Osteocyte (in vitro differentiated cells): ENCODE results near the gene MAGEB4. TPM values are rescaled to one million over a fixed set of nuclear protein-coding genes. Genes with fewer than 3 reads are reported as not detected.

ENCODE experiments used
- DNase-seq: peaks from one replicate; pipeline ENCODE4 v3.0.0; 2021; ENCODE audit warnings: mixed read lengths; ENCODE audit not compliant: unreplicated experiment; ENCODE audit errors: extremely low spot score
- H3K27ac Mint-ChIP-seq: one replicate; pipeline ENCODE4 v1.8.0; 2021; ENCODE audit warnings: mild to moderate bottlenecking, mixed read lengths; ENCODE audit not compliant: unreplicated experiment
- H3K27me3 Mint-ChIP-seq: one replicate; pipeline ENCODE4 v1.8.0; 2021; ENCODE audit warnings: mixed read lengths; ENCODE audit not compliant: unreplicated experiment
- H3K36me3 Mint-ChIP-seq: one replicate; pipeline ENCODE4 v1.8.0; 2021; ENCODE audit warnings: mixed read lengths; ENCODE audit not compliant: unreplicated experiment
- H3K4me1 Mint-ChIP-seq: one replicate; pipeline ENCODE4 v1.8.0; 2021; ENCODE audit warnings: mixed read lengths; ENCODE audit not compliant: unreplicated experiment
- H3K4me3 Mint-ChIP-seq: one replicate; pipeline ENCODE4 v1.8.0; 2021; ENCODE audit warnings: mild to moderate bottlenecking, moderate library complexity, mixed read lengths; ENCODE audit not compliant: unreplicated experiment
- H3K9me3 Mint-ChIP-seq: one replicate; pipeline ENCODE4 v1.8.0; 2021; ENCODE audit warnings: mixed read lengths; ENCODE audit not compliant: unreplicated experiment
- total RNA-seq: library from RNA; stranded (reverse); gene quantifications from 2 replicates; pipeline ENCODE4 v1.2.1, GENCODE V29; 2021
- TF ChIP-seq, protein P1 (sequence below): fragments of 200-600 bp; sonication (generic); IDR thresholded peaks from 2 replicates; pipeline ENCODE4 v1.5.0; 2021; ENCODE audit warnings: antibody characterized with exemption, mild to moderate bottlenecking, moderate library complexity

MAGEB4 gene
- total RNA-seq, 1 donor from 2014 or later, result not detected

GRCh38 chrX:30261012-30261411 lies 19.2 kb downstream of the MAGEB4 start:
- Mint-ChIP-seq H3K27ac (no peak overlapping the region), H3K36me3 (no peaks in the 10 kb centered on the region), H3K4me3 (no peak overlapping the region), H3K9me3 (peaks cover 2% of the 10 kb centered on the region), H3K4me1 (no peaks in the 10 kb centered on the region), H3K27me3 (peaks cover 13% of the 10 kb centered on the region)
- TF ChIP-seq, protein P1, sequence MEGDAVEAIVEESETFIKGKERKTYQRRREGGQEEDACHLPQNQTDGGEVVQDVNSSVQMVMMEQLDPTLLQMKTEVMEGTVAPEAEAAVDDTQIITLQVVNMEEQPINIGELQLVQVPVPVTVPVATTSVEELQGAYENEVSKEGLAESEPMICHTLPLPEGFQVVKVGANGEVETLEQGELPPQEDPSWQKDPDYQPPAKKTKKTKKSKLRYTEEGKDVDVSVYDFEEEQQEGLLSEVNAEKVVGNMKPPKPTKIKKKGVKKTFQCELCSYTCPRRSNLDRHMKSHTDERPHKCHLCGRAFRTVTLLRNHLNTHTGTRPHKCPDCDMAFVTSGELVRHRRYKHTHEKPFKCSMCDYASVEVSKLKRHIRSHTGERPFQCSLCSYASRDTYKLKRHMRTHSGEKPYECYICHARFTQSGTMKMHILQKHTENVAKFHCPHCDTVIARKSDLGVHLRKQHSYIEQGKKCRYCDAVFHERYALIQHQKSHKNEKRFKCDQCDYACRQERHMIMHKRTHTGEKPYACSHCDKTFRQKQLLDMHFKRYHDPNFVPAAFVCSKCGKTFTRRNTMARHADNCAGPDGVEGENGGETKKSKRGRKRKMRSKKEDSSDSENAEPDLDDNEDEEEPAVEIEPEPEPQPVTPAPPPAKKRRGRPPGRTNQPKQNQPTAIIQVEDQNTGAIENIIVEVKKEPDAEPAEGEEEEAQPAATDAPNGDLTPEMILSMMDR, result no peak
- DNase-seq, result no peak

DNA sequence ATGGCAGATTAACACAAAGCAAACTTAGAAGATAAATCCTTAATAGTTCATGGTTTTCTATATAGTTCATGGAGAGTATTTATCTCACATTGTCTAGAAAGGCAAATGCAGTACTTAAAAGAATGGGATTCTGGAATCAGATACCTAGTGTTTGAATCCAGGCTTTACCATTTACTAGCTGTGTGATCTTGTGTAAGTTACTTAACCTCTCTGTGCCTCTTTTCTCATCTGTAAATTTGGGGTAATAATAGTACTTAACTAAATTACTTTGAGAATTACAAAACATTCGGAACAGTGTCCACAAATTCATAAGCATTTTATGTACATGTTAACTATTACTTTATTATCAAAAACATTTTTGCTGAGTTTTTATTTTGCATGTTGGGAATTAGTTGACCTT lies 21.0 kb downstream of the MAGEB4 start:
- Mint-ChIP-seq H3K27ac (no peak overlapping the region), H3K9me3 (no peaks in the 10 kb centered on the region), H3K4me1 (no peaks in the 10 kb centered on the region), H3K4me3 (no peak overlapping the region), H3K36me3 (no peaks in the 10 kb centered on the region), H3K27me3 (peaks cover 16% of the 10 kb centered on the region)
- DNase-seq, result no peak
- TF ChIP-seq, protein P1, result no peak

- Mint-ChIP-seq H3K27ac (no peak overlapping the region), H3K4me3 (no peak overlapping the region), H3K27me3 (peaks cover 3% of the 10 kb centered on the region), H3K9me3 (peaks cover 6% of the 10 kb centered on the region), H3K4me1 (peaks cover 2% of the 10 kb centered on the region), H3K36me3 (no peaks in the 10 kb centered on the region)
- DNase-seq, result no peak
- TF ChIP-seq, protein P1, result no peak
Measured at GRCh38 chrX:30270639-30271038, 28.8 kb downstream of the MAGEB4 start.

DNA sequence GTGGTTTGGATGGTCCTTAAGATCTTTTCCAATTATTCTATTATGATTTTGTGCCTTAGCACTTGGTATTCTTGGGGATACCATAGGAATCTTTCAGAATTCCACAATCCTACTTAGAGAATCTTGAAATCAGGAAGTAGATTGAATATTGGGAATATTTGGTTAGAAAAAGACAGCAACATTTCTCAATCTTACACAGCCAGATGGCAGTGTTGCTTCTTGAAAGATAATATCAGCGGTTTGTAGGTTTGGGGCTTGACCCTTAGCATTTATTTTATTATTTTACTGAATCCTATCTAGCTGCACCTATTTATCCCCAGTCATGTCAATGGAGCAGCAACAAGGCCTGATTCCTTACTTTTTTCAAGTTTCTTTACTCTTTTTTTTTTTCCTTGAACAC lies 33.7 kb downstream of the MAGEB4 start:
- no peaks in the 10 kb centered on the region for H3K9me3 Mint-ChIP-seq
- no peaks in the 10 kb centered on the region for H3K36me3 Mint-ChIP-seq
- no peak overlapping the region for H3K4me3 Mint-ChIP-seq
- H3K27me3 Mint-ChIP-seq, result no peaks in the 10 kb centered on the region
- TF ChIP-seq, protein P1, result peak; percentile 70
- H3K4me1 Mint-ChIP-seq, result peaks cover 2% of the 10 kb centered on the region
- no peak overlapping the region for H3K27ac Mint-ChIP-seq
- no peak for DNase-seq

DNA sequence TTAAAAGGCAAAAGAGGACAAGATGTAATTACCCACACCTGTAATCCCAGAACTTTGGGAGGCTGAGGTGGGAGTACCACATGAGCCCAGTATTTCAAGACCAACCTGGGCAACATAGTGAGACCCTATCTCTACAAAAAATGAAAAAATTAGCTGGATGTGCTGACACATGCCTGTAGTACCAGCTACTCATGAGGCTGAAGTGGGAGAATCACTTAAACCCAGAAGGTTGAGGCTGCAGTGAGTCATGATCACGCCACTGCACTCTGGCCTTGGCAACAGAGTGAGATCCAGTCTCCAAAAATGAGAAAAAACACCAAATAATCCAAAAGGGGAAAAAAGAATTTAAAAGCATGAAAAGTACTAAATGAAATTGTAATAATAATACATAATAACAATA lies 36.6 kb downstream of the MAGEB4 start:
- Mint-ChIP-seq H3K27me3 (no peaks in the 10 kb centered on the region), H3K4me1 (peaks cover 11% of the 10 kb centered on the region), H3K4me3 (no peak overlapping the region), H3K36me3 (no peaks in the 10 kb centered on the region), H3K9me3 (no peaks in the 10 kb centered on the region), H3K27ac (no peak overlapping the region)
- DNase-seq, result no peak
- TF ChIP-seq, protein P1, result no peak
